Activated T-helper 1 cell treated with anti-CD3 and anti-CD28 coated beads, Interleukin-2, amount 50 U/mL, for 16 hours (primary cell): ENCODE results near the gene TMEM181.
"Not testable (repeated sequence)": the region's sequence is repeated elsewhere in the genome, so short reads cannot be mapped to it uniquely, and the experiment has no call there.

Source experiments
- DNase-seq, 2 donors: peaks; one replicate each; pipeline ENCODE4 v3.0.0-alpha.2; 2020; ENCODE audit warnings: low read depth in 1 of 2, low spot score in 1 of 2

The TMEM181 gene

DNA sequence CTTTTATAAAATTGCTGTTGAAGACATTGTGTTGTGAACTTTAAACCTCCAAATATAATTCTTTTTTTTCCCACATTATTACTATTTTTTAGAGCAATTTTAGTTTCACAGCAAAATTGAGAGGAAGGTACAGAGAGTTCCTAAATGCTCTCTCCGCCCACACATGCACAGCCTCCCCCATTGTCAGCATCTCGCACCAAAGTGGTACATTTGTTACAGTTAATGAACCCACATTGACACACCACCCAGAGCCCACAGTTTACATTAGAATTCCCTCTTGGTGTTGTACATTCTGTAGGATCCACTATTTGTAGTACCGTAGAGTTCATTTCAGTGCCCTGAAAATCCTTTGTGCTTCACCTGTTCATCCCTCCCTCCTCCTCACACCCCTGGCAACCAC is 33.8 kb downstream of the TMEM181 start:
- no peak for DNase-seq

GRCh38 chr6:158595223-158595622 is 35.3 kb downstream of the TMEM181 start:
- no peak for DNase-seq

- DNase-seq, result no peak
These were observed 37.0 kb downstream of the TMEM181 start for GRCh38 chr6:158596861-158597260.

DNA sequence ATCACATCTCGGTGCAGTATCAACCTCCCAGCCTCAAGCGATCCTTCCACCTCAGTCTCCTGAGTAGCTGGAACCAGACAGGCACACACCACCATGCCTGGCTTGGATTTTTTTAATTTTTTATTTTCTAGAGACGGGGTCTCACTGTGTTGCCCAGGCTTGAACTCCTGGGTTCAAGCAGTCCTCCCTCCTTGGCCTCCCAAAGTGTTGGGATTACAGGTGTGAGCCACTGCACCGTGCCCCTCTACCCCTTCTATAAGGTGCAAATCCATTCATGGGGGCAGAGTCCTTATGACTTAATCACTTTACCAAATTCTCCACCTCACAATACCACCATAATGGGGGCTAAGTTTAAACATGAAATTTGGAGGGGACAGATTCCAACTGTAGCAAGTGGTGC is 37.7 kb downstream of the TMEM181 start:
- no peak for DNase-seq

DNA sequence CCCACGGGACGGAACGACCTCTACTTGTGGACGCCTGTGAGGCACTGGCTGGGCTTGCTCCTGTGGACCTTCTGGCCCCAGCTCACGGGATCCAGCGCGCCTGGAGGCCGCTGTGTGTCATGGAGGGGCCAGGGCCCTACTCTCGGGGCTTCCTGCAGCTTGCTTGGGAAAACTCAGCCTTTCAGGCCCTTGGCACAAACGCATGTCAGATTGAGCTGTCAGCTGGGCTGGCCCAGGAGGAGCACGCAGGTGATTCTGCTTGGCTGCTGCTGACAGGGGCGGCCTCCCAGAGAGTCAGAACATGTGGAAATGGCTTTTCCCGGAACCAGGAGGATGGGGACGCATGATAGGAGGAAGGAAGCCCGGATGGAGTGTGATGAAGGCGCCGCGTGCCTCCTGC is 39.7 kb downstream of the TMEM181 start:
- DNase-seq, result no peak

- DNase-seq, result no peak
These were observed 43.6 kb downstream of the TMEM181 start for GRCh38 chr6:158603261-158604047.

GRCh38 chr6:158604048-158604406 is 44.1 kb downstream of the TMEM181 start:
- no peak for DNase-seq

DNA sequence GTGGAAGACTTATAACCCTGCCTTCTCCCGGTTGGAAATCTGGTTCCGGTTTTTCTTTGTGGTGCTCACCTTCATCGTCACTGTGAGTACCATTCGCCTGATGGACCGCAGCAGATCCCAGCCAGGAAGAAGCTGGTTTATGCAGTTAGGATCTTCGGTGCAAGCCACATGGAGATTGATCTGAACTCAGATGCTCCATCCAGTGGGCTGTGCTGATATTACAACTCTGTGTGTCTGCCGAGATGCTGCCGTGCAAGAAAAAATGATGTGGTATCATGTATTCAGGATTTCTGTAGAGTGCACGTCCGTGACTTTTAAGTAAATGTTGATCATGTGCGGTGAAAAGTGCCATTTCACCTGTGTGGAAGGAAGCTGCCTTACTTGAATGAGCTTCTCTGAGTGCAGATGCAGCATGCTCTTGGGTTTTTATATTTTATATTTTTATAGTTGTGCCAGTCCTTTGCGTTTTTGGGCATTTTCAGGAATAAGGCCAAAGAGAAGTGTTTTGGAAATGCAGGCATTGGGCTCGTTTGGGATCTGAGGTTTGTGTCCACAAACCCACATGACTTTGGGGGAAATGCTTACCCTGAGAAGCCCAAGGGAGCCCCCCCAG is 45.5 kb downstream of the TMEM181 start:
- no peak for DNase-seq

DNA sequence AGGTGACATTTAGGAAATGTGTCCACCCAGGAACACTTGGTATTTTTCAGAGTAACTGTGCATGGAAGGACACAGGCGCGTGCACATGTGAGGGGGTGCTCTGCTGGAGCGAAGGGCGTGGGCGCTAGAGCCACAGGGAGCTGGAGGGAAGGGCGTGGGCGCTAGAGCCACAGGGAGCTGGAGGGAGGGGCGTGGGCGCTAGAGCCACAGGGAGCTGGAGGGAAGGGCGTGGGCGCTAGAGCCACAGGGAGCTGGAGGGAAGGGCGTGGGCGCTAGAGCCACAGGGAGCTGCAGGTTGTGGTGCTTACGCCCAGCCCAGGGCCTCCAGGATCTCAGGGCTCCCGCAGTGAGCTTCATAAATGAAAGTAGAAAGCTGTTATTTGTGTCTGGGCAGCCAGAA is 46.1 kb downstream of the TMEM181 start:
- not testable (repeated sequence) for DNase-seq

DNA sequence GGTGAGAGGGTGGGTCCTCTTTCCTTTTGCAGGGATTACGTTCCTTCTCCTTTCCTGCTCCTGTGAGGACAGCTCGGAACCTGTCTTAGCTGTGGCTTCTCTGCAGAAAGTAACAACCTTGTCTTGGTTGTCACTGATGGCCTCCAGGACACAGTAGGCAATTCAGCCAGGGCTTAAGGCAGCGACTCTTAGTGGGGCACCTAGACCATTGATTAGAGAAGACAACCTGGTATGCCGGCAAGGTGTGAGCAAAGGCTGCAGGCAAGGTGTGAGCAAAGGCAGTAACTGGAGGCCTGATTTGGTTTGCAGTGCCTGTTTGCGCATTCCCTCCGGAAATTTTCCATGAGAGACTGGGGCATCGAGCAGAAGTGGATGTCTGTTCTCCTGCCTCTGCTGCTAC is 47.0 kb downstream of the TMEM181 start:
- DNase-seq, result no peak

DNA sequence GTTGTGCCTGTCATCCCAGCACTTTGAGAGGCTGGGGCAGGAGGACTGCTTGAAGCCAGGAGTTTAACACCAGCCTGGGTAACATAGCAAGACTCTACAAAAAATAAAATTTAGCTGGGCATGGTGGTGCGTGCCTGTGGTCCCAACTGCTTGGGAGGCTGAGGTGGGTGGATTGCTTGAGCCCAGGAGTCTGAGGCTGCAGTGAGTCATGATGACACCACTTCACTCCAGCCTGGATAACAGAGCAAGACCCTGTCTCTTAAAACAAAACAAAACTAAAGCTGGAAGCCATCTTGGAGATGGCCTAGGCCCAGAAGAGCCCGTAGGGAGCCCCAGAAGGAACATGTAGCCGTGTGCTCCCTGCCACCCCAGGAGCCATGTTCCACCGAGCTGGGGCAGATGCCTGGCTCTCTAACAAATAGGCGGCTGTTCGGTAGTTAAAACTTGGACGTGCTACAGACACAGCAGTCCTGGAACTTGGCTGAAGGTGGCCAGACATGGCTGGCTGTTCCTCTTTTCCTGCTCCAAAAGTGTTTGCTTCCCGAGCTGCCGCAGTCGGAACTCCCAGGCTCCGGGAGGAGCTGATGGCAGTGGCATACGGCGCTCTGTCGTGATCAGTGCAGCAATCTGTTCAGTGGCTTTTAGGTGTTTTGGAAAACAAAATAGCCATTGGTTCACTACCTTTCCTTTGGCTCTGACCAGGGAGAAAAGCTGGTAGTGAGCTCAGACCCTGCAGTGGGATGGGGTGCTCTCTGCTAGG is 47.7 kb downstream of the TMEM181 start:
- DNase-seq, result no peak

- no peak for DNase-seq
These were observed 48.3 kb downstream of the TMEM181 start for GRCh38 chr6:158608221-158608620.

DNA sequence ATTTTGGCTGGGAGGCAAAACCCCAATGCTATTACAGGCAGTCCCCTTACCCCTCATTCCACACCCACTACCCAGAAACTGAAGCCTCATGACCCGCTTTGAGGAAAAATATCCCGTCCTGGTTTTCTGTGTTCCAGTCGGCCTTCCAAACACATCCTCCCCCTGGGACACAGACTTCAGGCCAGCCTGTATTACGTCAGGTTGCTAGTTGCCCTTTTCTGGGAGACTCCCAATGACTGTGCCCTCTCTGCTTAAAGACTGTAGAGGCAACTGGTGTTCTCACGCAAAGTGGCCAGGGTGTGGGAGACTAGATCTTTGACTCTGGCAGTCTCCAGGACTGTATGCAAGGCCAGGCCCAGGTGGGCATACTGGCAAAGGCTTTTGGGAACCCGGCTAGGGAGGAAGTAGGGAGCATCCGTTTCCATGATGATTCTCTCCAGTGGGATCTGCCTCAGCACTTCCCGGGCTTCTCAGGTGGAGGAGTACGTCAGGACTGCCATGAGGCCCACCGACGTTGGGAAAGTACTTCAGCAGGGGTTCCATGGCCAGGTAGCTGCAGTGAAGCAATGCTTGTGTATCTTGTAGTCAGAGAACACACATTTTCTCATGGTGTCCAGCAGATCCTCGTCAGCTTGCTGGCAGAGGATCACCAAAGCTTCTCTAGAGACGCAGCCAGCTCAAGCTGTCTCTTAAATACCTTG is 49.7 kb downstream of the TMEM181 start:
- DNase-seq, result no peak

DNA sequence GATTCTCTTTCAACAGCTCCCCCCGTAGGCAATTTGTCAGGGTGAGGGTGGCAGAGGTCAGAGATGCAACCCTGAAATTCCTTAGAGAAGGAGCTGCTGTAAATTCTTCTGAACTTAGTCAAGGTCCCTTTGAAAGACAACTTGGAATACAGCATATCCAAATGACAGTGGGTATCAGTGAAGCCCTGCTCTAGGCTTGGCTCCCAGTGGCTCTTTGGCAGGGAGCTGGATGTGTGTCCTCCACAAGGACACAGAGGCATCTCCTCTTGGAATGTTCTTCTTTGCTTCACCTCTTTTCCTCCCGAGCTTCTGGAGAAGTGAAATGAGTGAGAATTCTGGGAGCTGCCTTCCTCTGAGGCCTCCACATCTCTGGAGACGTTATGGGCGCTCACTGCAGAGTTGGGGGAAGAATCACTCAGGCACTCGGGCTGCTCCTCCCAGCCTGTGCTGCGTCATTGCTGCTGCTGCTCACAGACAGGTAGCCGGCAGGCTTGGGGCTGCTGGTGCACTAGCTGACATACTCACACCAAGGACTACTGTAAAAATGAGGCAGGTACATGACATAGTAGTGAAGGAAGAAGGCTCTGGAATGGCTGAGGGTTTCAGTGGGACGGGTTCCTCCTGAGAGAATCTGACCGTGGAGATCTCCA is 50.6 kb downstream of the TMEM181 start:
- DNase-seq, result no peak

- DNase-seq, result no peak
These were observed 51.1 kb downstream of the TMEM181 start for GRCh38 chr6:158611039-158611438.

- no peak for DNase-seq
These were observed 51.9 kb downstream of the TMEM181 start for GRCh38 chr6:158611541-158612370.

DNA sequence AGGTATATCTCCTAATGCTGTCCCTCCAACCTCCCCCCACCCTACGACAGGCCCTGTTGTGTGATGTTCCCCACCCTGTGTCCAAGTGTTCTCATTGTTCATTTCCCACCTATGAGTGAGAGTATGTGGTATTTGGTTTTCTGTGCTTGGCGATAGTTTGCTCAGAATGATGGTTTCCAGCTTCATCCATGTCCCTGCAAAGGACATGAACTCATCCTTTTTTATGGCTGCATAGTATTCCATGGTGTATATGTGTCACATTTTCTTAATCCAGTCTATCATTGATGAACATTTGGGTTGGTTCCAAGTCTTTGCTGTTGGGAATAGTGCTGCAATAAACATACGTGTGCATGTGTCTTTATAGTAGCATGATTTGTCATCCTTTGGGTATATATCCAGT is 54.7 kb downstream of the TMEM181 start:
- not testable (repeated sequence) for DNase-seq

DNA sequence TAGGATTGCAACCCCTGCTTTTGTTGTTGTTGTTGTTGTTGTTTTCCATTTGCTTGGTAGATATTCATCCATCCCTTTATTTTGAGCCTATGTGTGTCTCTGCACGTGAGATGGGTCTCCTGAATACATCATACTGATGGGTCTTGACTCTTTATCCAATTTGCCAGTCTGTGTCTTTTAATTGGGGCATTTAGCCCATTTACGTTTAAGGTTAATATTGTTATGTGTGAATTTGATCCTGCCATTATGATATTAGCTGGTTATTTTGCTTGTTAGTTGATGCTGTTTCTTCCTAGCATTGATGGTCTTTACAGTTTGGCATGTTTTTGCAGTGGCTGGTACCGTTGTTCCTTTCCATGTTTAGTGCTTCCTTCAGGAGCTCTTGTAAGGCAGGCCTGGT is 58.4 kb downstream of the TMEM181 start:
- DNase-seq, result not testable (repeated sequence)

GRCh38 chr6:158619922-158620801 is 60.3 kb downstream of the TMEM181 start:
- no peak for DNase-seq
